B cell (primary cell): ENCODE data around the gene PPAN.

Experiments
- EZH2 ChIP-seq: IDR thresholded peaks from 2 replicates; pipeline ENCODE4 v1.6.1; 2012; ENCODE audit warnings: borderline replicate concordance, low read depth, mild to moderate bottlenecking, moderate library complexity, low read length; ENCODE audit not compliant: insufficient read depth, poor library complexity, severe bottlenecking
- TF ChIP-seq, protein P1 (sequence below): fragments of 200-600 bp; IDR thresholded peaks from one replicate; pipeline ENCODE4 v1.8.0; 2022; ENCODE audit warnings: antibody characterized with exemption, mild to moderate bottlenecking

- TF ChIP-seq EZH2: no peak
- TF ChIP-seq, protein P1, sequence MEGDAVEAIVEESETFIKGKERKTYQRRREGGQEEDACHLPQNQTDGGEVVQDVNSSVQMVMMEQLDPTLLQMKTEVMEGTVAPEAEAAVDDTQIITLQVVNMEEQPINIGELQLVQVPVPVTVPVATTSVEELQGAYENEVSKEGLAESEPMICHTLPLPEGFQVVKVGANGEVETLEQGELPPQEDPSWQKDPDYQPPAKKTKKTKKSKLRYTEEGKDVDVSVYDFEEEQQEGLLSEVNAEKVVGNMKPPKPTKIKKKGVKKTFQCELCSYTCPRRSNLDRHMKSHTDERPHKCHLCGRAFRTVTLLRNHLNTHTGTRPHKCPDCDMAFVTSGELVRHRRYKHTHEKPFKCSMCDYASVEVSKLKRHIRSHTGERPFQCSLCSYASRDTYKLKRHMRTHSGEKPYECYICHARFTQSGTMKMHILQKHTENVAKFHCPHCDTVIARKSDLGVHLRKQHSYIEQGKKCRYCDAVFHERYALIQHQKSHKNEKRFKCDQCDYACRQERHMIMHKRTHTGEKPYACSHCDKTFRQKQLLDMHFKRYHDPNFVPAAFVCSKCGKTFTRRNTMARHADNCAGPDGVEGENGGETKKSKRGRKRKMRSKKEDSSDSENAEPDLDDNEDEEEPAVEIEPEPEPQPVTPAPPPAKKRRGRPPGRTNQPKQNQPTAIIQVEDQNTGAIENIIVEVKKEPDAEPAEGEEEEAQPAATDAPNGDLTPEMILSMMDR: no peak
Measured at GRCh38 chr19:10158071-10158470, 51.9 kb downstream of the PPAN start.
